ENCODE measurements around the gene NCAM1.

The NCAM1 gene

DNA sequence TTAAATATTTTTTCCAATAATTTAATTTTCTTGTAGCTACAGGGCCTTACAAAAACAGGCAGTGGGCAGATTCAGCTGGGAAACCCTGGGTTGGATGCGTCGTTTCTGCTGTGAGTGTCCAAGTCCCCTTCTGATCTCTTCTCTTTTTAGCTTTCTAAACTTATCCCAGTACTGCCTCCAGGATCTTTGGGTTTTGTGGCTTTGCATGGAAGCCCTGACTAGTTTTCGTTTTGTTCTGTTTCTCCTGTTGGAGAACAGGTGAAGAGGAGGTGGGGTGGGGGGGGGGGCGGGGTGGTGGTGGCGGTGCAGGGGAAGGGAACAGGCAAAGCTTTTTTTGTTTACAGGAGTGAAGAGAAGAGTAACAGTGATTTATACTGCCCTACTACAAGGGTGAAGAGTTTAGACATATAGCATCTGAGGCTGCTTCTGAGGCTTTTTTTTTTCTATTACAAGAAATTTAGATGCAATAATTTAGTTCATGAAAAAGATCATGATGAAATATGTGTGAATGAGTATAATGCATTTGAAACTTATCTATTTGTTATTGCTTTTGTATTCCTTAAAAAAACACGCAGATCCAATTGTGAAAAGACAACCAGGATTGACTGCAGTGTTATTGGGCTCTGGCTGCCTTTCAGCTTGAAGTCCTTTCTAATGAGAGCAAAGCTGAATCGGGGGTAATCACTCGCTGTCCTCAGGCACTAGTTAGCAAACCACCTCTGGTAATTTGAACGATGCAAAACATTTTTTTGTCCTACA lies 142.9 kb downstream of the NCAM1 start:
- no peak overlapping the region for H3K4me3 ChIP-seq (ENCODE audit: low read length)
- DNase-seq (ENCODE audit: low read depth) = no peak
- TF ChIP-seq, protein P1, sequence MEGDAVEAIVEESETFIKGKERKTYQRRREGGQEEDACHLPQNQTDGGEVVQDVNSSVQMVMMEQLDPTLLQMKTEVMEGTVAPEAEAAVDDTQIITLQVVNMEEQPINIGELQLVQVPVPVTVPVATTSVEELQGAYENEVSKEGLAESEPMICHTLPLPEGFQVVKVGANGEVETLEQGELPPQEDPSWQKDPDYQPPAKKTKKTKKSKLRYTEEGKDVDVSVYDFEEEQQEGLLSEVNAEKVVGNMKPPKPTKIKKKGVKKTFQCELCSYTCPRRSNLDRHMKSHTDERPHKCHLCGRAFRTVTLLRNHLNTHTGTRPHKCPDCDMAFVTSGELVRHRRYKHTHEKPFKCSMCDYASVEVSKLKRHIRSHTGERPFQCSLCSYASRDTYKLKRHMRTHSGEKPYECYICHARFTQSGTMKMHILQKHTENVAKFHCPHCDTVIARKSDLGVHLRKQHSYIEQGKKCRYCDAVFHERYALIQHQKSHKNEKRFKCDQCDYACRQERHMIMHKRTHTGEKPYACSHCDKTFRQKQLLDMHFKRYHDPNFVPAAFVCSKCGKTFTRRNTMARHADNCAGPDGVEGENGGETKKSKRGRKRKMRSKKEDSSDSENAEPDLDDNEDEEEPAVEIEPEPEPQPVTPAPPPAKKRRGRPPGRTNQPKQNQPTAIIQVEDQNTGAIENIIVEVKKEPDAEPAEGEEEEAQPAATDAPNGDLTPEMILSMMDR (conservative IDR thresholded peaks at IDR 0.05; ENCODE audit: low read depth, low read length) = no peak

DNA sequence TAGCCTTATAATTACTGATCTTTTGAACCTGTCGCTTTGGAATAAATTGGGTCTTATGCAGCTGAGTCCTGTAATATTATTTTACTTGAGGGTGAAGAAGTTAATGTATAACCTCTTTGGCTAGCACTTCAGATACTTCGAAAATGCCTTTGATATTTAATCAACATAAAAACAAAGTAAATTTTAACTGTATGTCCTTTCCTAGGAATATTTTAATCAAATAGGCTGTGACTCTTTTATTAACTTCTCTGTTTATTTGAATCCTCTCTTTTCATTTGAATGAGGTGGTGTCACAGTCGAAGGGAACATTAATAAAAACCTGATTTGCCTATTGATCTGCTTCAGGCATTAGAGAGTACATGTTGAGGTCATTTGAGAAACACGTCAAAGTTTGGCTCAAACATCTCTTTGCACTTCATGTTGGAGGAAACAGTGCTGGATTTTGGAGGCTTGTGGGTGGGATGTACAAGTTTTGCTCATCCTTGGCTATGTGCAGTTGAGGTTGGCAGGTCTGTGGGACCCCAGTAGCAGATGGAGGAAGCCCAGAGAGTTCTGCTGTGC lies 143.6 kb downstream of the NCAM1 start:
- no peak overlapping the region for H3K4me3 ChIP-seq (ENCODE audit: low read length)
- TF ChIP-seq, protein P1 (conservative IDR thresholded peaks at IDR 0.05; ENCODE audit: low read depth, low read length) = no peak
- DNase-seq (ENCODE audit: low read depth) = no peak

DNA sequence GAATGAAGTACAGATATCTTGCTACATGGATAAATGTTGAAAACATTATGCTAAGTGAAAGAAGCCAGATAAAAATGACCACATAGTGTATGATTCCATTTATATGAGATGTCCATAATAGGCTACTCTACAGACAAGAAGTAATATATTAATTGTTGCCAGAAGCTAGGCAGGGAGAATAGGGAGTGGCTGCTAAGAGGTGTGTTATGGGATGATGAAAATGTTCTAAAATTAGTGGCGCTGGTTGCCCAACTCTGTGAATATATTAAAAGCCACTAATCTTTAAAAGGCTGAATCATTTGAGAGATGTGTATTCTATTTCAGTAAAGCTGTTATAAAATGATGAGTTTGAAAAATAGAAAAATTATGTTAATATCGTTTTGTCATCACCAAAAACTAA lies 144.4 kb downstream of the NCAM1 start:
- TF ChIP-seq, protein P1 (conservative IDR thresholded peaks at IDR 0.05; ENCODE audit: low read depth, low read length) = no peak
- no peak overlapping the region for H3K4me3 ChIP-seq (ENCODE audit: low read length)
- no peak for DNase-seq (ENCODE audit: low read depth)

DNA sequence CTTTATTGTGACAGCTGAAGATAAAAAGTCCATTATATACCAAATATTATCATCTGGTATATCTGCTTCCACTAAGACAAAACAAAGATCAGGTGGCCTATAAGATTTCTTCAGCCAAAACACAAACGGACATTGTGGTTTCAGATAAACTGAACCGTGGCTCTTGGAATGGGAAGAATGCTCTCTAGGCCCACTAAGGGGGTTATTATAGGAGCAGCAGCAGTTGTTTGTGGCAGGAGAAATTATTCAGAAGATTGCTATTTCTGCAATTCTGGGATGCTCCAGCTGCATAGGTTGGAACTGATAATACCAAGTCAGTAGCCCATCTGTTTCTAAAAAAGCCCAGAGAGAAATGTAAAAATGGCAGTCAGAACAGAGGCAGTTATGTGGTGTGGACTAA lies 145.3 kb downstream of the NCAM1 start:
- no peak for DNase-seq (ENCODE audit: low read depth)
- TF ChIP-seq, protein P1 (conservative IDR thresholded peaks at IDR 0.05; ENCODE audit: low read depth, low read length) = no peak
- no peak overlapping the region for H3K4me3 ChIP-seq (ENCODE audit: low read length)

DNA sequence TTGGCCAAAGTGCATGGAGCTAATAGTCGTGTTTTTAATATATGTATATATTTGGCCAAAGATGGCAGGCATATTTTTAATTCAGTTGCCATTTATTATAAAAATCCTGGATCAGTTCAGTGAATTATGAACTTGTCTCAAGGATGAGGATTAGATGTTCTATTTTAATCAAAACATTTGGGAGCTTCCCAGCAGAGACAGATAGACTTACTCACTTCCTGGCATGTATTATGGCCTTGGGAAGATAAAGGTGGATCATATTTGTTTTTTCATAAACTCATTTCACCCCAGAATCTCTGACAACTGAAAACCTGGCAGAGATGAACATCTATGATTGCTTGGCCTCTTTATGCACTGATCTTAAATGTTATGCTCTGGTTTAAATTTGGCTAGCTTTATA lies 148.8 kb downstream of the NCAM1 start:
- TF ChIP-seq, protein P1 (conservative IDR thresholded peaks at IDR 0.05; ENCODE audit: low read depth, low read length) = no peak
- no peak overlapping the region for H3K4me3 ChIP-seq (ENCODE audit: low read length)
- no peak for DNase-seq (ENCODE audit: low read depth)

DNA sequence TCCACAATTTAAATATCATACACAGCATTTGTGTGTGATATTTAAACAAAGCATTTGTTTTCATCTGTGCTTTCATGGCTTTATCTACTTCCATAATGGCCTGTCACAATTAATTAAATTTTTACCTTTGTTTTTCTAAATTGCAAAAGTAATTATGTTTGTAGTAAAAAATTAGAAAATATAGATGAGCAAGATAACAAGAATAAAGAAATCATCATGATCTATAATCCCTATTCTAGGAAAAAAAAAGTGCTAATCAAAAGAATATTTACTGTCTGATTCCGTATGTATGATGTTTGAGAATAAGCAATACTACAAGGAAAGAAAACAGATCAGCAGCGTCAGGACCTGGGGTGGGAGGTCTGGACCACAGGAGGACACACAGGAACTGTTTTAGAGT lies 149.9 kb downstream of the NCAM1 start:
- H3K4me3 ChIP-seq (ENCODE audit: low read length) = no peak overlapping the region

More for the DNA sequence above, 149.9 kb downstream of the NCAM1 start:
- TF ChIP-seq, protein P1 (conservative IDR thresholded peaks at IDR 0.05; ENCODE audit: low read depth, low read length) = no peak
- DNase-seq (ENCODE audit: low read depth) = no peak
